Panc1 (cell line): ENCODE results near the gene GALNT14.

Source experiments
- POLR2AphosphoS5 ChIP-seq: IDR thresholded peaks from 2 replicates; pipeline ENCODE4 v1.6.1; 2012; ENCODE audit warnings: mild to moderate bottlenecking, low read depth, low read length, moderate library complexity
- TF ChIP-seq, protein P1 (sequence below): fragments of 450-650 bp; IDR thresholded peaks from 2 replicates; pipeline ENCODE4 v1.5.1; 2017; ENCODE audit warnings: mild to moderate bottlenecking

GRCh38 chr2:31037058-31037457, 101.2 kb downstream of the GALNT14 start:
- TF ChIP-seq, protein P1, sequence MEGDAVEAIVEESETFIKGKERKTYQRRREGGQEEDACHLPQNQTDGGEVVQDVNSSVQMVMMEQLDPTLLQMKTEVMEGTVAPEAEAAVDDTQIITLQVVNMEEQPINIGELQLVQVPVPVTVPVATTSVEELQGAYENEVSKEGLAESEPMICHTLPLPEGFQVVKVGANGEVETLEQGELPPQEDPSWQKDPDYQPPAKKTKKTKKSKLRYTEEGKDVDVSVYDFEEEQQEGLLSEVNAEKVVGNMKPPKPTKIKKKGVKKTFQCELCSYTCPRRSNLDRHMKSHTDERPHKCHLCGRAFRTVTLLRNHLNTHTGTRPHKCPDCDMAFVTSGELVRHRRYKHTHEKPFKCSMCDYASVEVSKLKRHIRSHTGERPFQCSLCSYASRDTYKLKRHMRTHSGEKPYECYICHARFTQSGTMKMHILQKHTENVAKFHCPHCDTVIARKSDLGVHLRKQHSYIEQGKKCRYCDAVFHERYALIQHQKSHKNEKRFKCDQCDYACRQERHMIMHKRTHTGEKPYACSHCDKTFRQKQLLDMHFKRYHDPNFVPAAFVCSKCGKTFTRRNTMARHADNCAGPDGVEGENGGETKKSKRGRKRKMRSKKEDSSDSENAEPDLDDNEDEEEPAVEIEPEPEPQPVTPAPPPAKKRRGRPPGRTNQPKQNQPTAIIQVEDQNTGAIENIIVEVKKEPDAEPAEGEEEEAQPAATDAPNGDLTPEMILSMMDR = no peak
- no peak for TF ChIP-seq POLR2AphosphoS5
